Fibroblast of the conjunctiva (primary cell): ENCODE data around the gene CLDN5.

Experiments used
- DNase-seq: peaks from one replicate; pipeline ENCODE4 v3.0.0-alpha.2; 2010; ENCODE audit warnings: low read depth

CLDN5 gene

GRCh38 chr22:19522190-19522880 is 1.9 kb downstream of the CLDN5 start:
- no peak for DNase-seq

GRCh38 chr22:19520566-19521305 is 3.5 kb downstream of the CLDN5 start:
- no peak for DNase-seq

- no peak for DNase-seq
Measured at GRCh38 chr22:19520007-19520406, 4.2 kb downstream of the CLDN5 start.

- no peak for DNase-seq
Measured at GRCh38 chr22:19519041-19519926, 4.9 kb downstream of the CLDN5 start.

GRCh38 chr22:19518635-19519034 is 5.6 kb downstream of the CLDN5 start:
- DNase-seq = no peak

- DNase-seq = no peak
Measured at GRCh38 chr22:19517919-19518611, 6.1 kb downstream of the CLDN5 start.

- no peak for DNase-seq
Measured at GRCh38 chr22:19517171-19517500, 7.1 kb downstream of the CLDN5 start.

GRCh38 chr22:19516378-19517170 is 7.6 kb downstream of the CLDN5 start:
- no peak for DNase-seq

- no peak for DNase-seq
Measured at GRCh38 chr22:19515654-19516377, 8.4 kb downstream of the CLDN5 start.

GRCh38 chr22:19514831-19515565 is 9.2 kb downstream of the CLDN5 start:
- no peak for DNase-seq

- DNase-seq = no peak
Measured at GRCh38 chr22:19513823-19514222, 10.4 kb downstream of the CLDN5 start.

GRCh38 chr22:19510919-19511341 is 13.3 kb downstream of the CLDN5 start:
- no peak for DNase-seq

- no peak for DNase-seq
Measured at GRCh38 chr22:19509923-19510322, 14.3 kb downstream of the CLDN5 start.

- DNase-seq = no peak
Measured at GRCh38 chr22:19509191-19509590, 15.0 kb downstream of the CLDN5 start.

- no peak for DNase-seq
Measured at GRCh38 chr22:19508024-19508776, 16.0 kb downstream of the CLDN5 start.

- DNase-seq = no peak
Measured at GRCh38 chr22:19507534-19507861, 16.7 kb downstream of the CLDN5 start.

- no peak for DNase-seq
Measured at GRCh38 chr22:19506212-19506611, 18.0 kb downstream of the CLDN5 start.

- DNase-seq = no peak
Measured at GRCh38 chr22:19505735-19506126, 18.5 kb downstream of the CLDN5 start.
